ENCODE data around the gene MYH10.

Gene MYH10

GRCh38 chr17:8444494-8444893 lies 186.0 kb downstream of the MYH10 start:
- no peak for DNase-seq (ENCODE audit: low read depth)

- no peak for DNase-seq (ENCODE audit: low read depth)
These were observed 186.8 kb downstream of the MYH10 start for GRCh38 chr17:8443756-8444155.

GRCh38 chr17:8442310-8442709 lies 188.2 kb downstream of the MYH10 start:
- DNase-seq (ENCODE audit: low read depth): no peak

GRCh38 chr17:8441690-8442089 lies 188.8 kb downstream of the MYH10 start:
- DNase-seq (ENCODE audit: low read depth): no peak

GRCh38 chr17:8439681-8440080 lies 190.8 kb downstream of the MYH10 start:
- DNase-seq (ENCODE audit: low read depth): no peak

- no peak for DNase-seq (ENCODE audit: low read depth)
These were observed 192.1 kb downstream of the MYH10 start for GRCh38 chr17:8438441-8438840.

DNA sequence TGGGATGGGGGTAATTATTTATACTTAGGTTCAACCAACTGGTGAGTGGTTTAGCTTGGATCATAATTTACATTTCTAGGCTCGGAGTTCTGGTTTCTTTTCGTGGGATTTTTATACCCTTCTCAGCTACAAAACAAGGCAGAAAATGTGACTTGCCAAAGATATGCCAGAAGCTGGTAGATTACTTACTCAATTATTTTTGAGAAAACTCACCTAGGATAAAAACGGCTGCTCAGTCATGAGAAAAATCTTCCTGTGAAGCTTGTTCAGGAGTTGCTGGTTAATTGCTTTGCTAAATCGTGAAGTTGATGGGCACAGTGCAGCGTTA lies 193.7 kb downstream of the MYH10 start:
- no peak for DNase-seq (ENCODE audit: low read depth)

GRCh38 chr17:8436169-8436843 lies 194.2 kb downstream of the MYH10 start:
- peak; percentile 33 for DNase-seq (ENCODE audit: low read depth)

- peak; percentile 99 for DNase-seq (ENCODE audit: low read depth)
These were observed 195.0 kb downstream of the MYH10 start, which contains the start of gene NDEL1 for GRCh38 chr17:8435245-8436168. Gene NDEL1 (plus strand): TSS chr17:8435884. CDS start chr17:8444272, 8,388 bp downstream.

DNA sequence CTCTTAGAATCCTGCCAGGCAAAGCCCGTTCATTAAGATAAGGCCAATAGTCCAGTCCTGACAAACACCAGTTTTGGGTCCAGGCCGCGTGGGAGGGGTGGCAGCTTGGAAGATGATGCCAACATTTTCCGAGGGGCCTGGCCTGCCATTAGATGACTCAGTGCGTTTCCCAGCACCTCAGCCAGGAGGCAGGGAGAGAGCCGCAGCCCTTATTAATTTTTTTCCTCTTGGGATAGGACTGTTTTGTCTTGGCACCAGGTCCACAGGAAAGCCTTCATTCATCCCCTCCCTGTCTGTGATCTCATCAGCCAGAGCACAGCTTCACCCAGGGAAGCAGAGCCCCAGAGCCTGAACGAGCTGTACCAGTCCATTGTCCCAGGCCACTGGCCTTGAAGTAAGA lies 199.6 kb downstream of the MYH10 start:
- DNase-seq (ENCODE audit: low read depth): no peak

DNA sequence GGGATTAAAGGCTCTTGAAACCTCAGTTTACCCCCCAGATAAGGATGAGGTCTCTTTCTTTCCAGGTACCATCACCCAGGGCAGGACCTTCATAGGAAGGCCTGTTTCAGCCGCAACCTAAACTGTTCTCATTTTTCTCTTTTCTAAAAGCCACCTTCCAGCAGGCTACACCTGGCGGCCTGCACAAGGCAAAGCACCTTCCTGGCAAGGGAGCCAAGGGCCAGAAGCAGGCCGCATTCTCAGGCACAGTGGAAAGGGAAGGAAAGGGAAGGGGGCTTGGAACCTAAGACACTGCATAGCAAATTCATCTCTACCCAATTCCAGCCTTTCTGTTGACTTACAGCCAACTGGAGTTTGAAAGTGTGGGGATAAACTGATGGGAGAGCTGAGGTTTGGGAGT lies 203.7 kb downstream of the MYH10 start:
- no peak for DNase-seq (ENCODE audit: low read depth)

- no peak for DNase-seq (ENCODE audit: low read depth)
These were observed 204.3 kb downstream of the MYH10 start for GRCh38 chr17:8426094-8426720.
